Loucy (cell line): Measurements from ENCODE around the gene ERCC6L2.

Source experiments
- CTCF ChIP-seq: fragments of 200-600 bp; sonication (generic); conservative IDR thresholded peaks from 2 replicates; pipeline ENCODE4 v1.5.1; 2014; ENCODE audit warnings: mild to moderate bottlenecking, antibody characterized with exemption, low read length
- EZH2phosphoT487 ChIP-seq: fragments of 200-600 bp; IDR thresholded peaks from 2 replicates; pipeline ENCODE4 v1.6.1; 2018; ENCODE audit warnings: antibody characterized with exemption, mild to moderate bottlenecking, moderate library complexity, borderline replicate concordance

- TF ChIP-seq CTCF (no peak), EZH2phosphoT487 (no peak)
Measured at GRCh38 chr9:95940265-95940664, 64.8 kb downstream of the ERCC6L2 start.
